ENCODE data around the gene VMO1.

GRCh38 chr17:4833178-4833940 lies 47.2 kb upstream of the VMO1 start, which contains the start of gene MINK1:
- no peak for TF ChIP-seq CTCF (IDR thresholded peaks at IDR 0.05; ENCODE audit: low read depth, low read length, missing input control)
- no peak for TF ChIP-seq REST (IDR thresholded peaks at IDR 0.05)
- TF ChIP-seq TAF1 (conservative IDR thresholded peaks at IDR 0.05), result no peak
- no peak for TF ChIP-seq MAX (IDR thresholded peaks at IDR 0.05)
- TF ChIP-seq, protein P1, sequence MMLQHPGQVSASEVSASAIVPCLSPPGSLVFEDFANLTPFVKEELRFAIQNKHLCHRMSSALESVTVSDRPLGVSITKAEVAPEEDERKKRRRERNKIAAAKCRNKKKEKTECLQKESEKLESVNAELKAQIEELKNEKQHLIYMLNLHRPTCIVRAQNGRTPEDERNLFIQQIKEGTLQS (IDR thresholded peaks at IDR 0.05), result no peak

Measured in liver (tissue), 3 donors.